IPS-NIHi7 (cell line): ENCODE results near the gene HDAC9.

Source experiments
- DNase-seq: peaks from one replicate; pipeline ENCODE4 v3.0.0; 2012; ENCODE audit warnings: mixed read lengths; ENCODE audit errors: extremely low spot score

The HDAC9 gene

GRCh38 chr7:18844735-18845134 lies 349.2 kb downstream of the HDAC9 start:
- DNase-seq, result no peak

- DNase-seq, result no peak
Measured at GRCh38 chr7:18845700-18846099, 350.2 kb downstream of the HDAC9 start.

GRCh38 chr7:18846765-18847215 lies 351.2 kb downstream of the HDAC9 start:
- DNase-seq, result no peak

- no peak for DNase-seq
Measured at GRCh38 chr7:18849130-18849529, 353.6 kb downstream of the HDAC9 start.

- DNase-seq, result no peak
Measured at GRCh38 chr7:18855796-18856195, 360.2 kb downstream of the HDAC9 start.

GRCh38 chr7:18858232-18858631 lies 362.7 kb downstream of the HDAC9 start:
- no peak for DNase-seq

GRCh38 chr7:18859318-18859717 lies 363.8 kb downstream of the HDAC9 start:
- DNase-seq, result no peak

- no peak for DNase-seq
Measured at GRCh38 chr7:18860221-18860620, 364.7 kb downstream of the HDAC9 start.

GRCh38 chr7:18861514-18862118 lies 366.1 kb downstream of the HDAC9 start:
- DNase-seq, result no peak

GRCh38 chr7:18864967-18865366 lies 369.4 kb downstream of the HDAC9 start:
- no peak for DNase-seq

- DNase-seq, result no peak
Measured at GRCh38 chr7:18866359-18867036, 370.9 kb downstream of the HDAC9 start.

- DNase-seq, result no peak
Measured at GRCh38 chr7:18872344-18872743, 376.8 kb downstream of the HDAC9 start.

GRCh38 chr7:18873734-18874336 lies 378.3 kb downstream of the HDAC9 start:
- DNase-seq, result peak; percentile 71

GRCh38 chr7:18874880-18875279 lies 379.3 kb downstream of the HDAC9 start:
- no peak for DNase-seq

GRCh38 chr7:18877874-18878273 lies 382.3 kb downstream of the HDAC9 start:
- DNase-seq, result no peak

- no peak for DNase-seq
Measured at GRCh38 chr7:18886832-18887231, 391.3 kb downstream of the HDAC9 start.

GRCh38 chr7:18889436-18889835 lies 393.9 kb downstream of the HDAC9 start:
- no peak for DNase-seq

GRCh38 chr7:18890134-18890533 lies 394.6 kb downstream of the HDAC9 start:
- DNase-seq, result no peak

GRCh38 chr7:18890885-18891621 lies 395.5 kb downstream of the HDAC9 start:
- DNase-seq, result no peak

GRCh38 chr7:18893156-18893555 lies 397.6 kb downstream of the HDAC9 start:
- no peak for DNase-seq

- no peak for DNase-seq
Measured at GRCh38 chr7:18894155-18894554, 398.6 kb downstream of the HDAC9 start.

- DNase-seq, result no peak
Measured at GRCh38 chr7:18895456-18895855, 399.9 kb downstream of the HDAC9 start.
